NCI-H1092 (cell line): ENCODE measurements around the gene SYVN1.
"Not testable (repeated sequence)": the region's sequence is repeated elsewhere in the genome, so short reads cannot be mapped to it uniquely, and the experiment has no call there.

Source experiments
- DNase-seq: peaks from one replicate; lab custom pipeline; 2025; lab: John Stamatoyannopoulos, UW

The SYVN1 gene

GRCh38 chr11:65127473-65128181, 6.7 kb downstream of the SYVN1 start:
- DNase-seq, result no peak

GRCh38 chr11:65126624-65127274, 7.6 kb downstream of the SYVN1 start:
- no peak for DNase-seq

DNA sequence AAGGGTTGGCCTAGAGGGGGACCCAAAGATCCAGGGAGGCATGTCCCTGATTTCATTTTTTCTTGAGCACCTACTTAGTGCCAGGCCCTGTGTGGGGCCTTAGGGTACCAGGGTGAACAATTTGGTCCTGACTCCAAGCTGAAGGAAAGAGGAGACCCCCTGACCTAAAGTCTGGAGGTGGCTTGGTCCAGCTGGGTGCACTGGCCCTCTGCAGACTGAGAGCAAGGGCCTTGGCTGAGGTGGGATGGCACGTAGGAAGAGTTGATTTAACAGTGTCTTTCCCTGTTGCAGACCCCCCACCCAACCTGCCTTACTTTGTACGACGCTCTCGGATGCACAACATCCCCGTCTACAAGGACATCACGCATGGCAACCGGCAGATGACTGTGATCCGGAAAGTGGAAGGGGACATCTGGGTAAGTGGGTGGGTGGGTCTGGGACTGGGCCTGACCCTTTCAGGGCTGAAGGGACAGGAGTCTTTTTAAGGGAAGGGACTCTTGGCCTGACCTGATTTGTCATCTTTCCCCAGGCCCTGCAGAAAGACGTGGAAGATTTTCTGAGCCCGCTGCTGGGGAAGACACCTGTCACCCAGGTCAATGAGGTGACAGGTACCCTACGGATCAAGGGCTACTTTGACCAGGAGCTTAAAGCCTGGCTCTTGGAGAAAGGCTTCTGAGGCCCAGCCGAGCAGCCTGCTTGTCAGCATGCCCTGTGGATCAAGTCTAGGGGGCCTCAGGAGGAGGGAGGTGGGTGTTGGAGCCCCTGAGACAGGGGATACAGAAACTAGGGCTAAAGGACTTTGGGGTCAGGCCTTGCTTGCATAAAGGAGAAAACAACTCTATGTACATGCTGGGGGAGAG, 8.9 kb downstream of the SYVN1 start:
- DNase-seq, result no peak

- no peak for DNase-seq
These were observed 9.7 kb downstream of the SYVN1 start for GRCh38 chr11:65124480-65125196.

DNA sequence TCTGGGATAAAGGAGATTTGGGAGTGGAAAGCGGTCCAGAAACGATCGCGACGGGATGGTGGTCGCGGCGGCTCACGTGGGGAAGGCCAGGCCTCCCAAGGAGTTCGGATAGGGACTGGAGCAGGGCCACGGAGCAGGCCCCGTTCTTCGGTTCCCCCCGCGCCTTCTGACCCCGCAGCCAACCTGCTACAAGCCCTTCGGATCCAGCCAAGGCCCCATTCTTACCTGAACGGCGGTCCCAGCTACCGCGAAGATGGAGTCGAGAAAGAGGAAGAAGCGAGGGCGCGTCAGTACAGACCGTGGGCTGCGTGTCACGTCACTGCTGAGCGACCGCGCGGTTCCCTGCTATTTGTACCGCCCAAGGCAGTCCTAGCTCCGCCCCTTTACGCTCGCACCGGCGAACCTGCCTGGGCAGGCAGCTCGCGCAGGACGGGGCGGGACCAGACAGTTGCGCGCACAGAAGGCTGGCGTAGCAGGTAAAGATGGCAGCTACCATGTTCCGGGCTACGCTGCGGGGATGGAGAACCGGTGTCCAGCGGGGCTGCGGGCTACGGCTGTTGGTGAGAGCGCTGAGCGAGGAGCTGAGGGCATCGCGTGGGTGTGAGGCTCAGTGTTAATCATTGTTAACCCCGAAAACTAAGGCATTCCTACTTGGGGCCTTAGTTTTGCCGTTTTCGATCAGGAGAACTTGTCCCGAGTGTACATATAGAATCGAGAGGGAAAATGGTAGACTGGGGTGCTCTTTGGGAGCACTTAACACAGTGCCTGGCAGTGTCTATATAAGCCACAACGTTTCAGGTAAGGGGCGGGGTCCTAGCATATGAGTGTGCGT, 12.2 kb downstream of the SYVN1 start, which contains the start of the genes FAU and MRPL49:
FAU (minus strand) TSS at position 270 of the 832 bp plus-strand sequence. CDS start 321 bp downstream, outside the sequence.
MRPL49 (plus strand) TSS at position 457 of the 832 bp plus-strand sequence; CDS start at position 483, 26 bp downstream.
- peak; percentile 99 for DNase-seq

- no peak for DNase-seq
These were observed 12.9 kb downstream of the SYVN1 start for GRCh38 chr11:65121447-65121864.

GRCh38 chr11:65120831-65121230, 13.5 kb downstream of the SYVN1 start:
- no peak for DNase-seq

- no peak for DNase-seq
These were observed 14.7 kb downstream of the SYVN1 start for GRCh38 chr11:65119670-65119995.

- not testable (repeated sequence) for DNase-seq
These were observed 15.2 kb downstream of the SYVN1 start for GRCh38 chr11:65118891-65119669.

- no peak for DNase-seq
These were observed 16.1 kb downstream of the SYVN1 start for GRCh38 chr11:65118097-65118837.

- DNase-seq, result peak; percentile 100
These were observed 16.9 kb downstream of the SYVN1 start, which contains the start of gene ZNHIT2 for GRCh38 chr11:65117206-65118096. Gene ZNHIT2, minus strand, starts transcription at chr11:65117701. Its CDS starts 48 bp downstream, at chr11:65117653.

- DNase-seq, result peak; percentile 38
These were observed 17.7 kb downstream of the SYVN1 start for GRCh38 chr11:65116370-65117205.

DNA sequence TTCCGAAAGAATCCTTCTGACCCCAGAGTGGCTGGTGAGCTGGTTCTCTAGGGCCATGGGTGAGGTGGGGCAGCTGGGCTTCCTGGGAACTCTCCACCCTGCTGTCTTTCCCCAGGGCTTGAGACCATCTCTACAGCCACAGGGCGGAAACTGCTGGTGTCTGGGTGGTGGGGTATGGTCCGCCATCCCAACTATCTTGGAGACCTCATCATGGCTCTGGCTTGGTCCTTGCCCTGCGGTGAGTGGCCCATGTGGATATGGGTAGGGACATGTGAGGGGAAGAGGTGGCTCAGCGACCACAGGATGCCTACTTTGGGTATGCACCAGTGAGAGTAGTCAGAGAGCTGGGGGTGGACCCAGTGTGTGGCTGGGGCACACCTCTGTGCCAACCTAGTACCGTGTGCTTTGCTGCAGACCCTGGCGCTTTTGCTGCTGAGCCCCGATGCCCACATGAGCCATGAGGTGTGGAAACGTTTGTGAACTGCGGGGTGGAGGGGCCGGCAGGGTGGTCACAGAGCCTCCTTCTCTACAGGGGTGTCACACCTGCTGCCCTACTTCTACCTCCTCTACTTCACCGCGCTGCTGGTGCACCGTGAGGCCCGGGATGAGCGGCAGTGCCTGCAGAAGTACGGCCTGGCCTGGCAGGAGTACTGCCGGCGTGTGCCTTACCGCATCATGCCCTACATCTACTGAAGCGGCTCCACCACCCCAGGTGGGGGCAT, 18.8 kb downstream of the SYVN1 start:
- DNase-seq, result no peak

DNA sequence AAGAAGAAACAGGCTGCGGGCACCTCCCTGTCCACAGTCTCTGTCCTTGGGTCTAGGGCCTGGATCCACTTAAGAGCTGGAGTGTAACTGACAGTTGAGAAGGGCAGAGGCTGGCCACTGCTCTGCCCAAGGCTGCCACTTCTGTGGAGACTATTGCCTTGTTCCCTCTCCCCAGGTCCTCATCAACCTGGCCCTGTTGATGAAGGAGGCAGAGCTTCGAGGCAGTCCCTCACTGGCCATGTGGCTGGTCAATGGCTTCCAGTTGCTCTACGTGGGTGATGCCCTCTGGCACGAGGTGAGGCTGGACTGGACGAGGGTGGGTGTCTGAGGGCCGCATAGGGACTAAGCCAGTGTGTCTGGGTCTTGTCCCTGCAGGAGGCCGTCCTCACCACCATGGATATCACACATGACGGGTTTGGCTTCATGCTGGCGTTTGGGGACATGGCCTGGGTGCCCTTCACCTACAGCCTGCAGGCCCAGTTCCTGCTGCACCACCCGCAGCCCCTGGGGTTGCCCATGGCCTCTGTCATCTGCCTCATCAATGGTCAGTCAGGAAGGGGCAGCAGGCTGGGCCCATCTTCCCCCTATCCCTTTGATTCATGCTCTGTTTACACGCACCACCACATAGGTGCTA, 19.7 kb downstream of the SYVN1 start:
- DNase-seq, result no peak

GRCh38 chr11:65113839-65114238, 20.5 kb downstream of the SYVN1 start:
- DNase-seq, result no peak

- DNase-seq, result no peak
These were observed 21.0 kb downstream of the SYVN1 start for GRCh38 chr11:65113361-65113756.
